ENCODE measurements around the gene SDK1. TPM values are rescaled to one million over a fixed set of nuclear protein-coding genes. Genes with fewer than 3 reads are reported as not detected.

The SDK1 gene
- total and polyA plus RNA-seq, 7 donors = 0.31 to 2.4 (median 1.3) TPM

DNA sequence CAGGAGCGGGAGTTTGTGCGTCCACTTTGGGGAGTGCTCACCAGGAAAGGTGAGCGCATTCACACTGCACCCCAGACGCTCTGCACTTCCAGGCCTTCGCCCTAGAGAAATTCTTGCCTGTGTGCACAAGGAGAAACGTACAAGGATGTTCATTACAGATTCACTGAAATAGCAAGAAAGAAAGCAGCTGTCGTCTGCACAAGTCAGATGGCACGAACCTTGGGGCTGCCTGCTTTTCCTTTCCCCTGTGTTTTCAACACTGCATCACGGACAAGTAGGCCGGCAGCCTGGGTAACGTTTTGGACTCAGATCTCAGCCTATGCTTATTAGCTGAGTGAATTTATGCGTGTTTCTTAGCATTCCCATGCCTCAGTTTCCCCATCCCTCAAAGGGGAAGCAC is 834.2 kb downstream of the SDK1 start:
- no peaks in the 10 kb centered on the region for H3K36me3 ChIP-seq (ENCODE audit: insufficient read depth in 1 of 2, low read depth in 1 of 2)
- WGBS, 3 donors = 82 to 87% (median 84%) methylated on average over 12 of the region's 12 CpGs
- H3K9me3 ChIP-seq = no peaks in the 10 kb centered on the region
- DNase-seq (no peak), ATAC-seq (no peak)
- no peaks in the 10 kb centered on the region for H3K4me1 ChIP-seq
- TF ChIP-seq, protein P1, sequence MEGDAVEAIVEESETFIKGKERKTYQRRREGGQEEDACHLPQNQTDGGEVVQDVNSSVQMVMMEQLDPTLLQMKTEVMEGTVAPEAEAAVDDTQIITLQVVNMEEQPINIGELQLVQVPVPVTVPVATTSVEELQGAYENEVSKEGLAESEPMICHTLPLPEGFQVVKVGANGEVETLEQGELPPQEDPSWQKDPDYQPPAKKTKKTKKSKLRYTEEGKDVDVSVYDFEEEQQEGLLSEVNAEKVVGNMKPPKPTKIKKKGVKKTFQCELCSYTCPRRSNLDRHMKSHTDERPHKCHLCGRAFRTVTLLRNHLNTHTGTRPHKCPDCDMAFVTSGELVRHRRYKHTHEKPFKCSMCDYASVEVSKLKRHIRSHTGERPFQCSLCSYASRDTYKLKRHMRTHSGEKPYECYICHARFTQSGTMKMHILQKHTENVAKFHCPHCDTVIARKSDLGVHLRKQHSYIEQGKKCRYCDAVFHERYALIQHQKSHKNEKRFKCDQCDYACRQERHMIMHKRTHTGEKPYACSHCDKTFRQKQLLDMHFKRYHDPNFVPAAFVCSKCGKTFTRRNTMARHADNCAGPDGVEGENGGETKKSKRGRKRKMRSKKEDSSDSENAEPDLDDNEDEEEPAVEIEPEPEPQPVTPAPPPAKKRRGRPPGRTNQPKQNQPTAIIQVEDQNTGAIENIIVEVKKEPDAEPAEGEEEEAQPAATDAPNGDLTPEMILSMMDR (IDR thresholded peaks at IDR 0.05) = no peak
- H3K27me3 ChIP-seq (ENCODE audit: insufficient read depth in 3 of 3, low read length in 2 of 3) = no peaks in the 10 kb centered on the region
- no peak overlapping the region for H3K27ac ChIP-seq
- no peak overlapping the region for H3K4me3 ChIP-seq
- intact Hi-C loops (cut with DNase I) = no loop called here

DNA sequence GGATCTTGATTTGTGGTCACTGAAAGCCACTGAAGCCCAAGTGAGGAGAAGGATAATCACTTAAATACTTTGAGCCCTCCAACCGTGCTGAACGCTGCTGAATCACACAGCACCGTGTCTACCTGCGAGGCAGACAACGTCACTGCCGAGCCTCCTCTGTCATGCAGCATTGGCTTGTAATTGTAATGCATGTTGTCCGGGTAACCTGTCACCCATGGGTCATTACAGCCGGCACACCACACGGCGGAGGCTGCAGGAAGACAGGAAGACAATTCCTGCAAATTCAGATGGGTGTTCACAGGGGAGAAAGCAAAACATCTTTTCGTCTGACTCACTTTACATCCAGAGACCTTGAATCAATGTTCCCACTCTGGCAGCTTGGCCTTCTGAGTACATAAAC is 835.0 kb downstream of the SDK1 start:
- no peaks in the 10 kb centered on the region for H3K9me3 ChIP-seq
- 72 to 84% (median 75%) methylated on average over 11 of the region's 11 CpGs for WGBS, 3 donors

DNA sequence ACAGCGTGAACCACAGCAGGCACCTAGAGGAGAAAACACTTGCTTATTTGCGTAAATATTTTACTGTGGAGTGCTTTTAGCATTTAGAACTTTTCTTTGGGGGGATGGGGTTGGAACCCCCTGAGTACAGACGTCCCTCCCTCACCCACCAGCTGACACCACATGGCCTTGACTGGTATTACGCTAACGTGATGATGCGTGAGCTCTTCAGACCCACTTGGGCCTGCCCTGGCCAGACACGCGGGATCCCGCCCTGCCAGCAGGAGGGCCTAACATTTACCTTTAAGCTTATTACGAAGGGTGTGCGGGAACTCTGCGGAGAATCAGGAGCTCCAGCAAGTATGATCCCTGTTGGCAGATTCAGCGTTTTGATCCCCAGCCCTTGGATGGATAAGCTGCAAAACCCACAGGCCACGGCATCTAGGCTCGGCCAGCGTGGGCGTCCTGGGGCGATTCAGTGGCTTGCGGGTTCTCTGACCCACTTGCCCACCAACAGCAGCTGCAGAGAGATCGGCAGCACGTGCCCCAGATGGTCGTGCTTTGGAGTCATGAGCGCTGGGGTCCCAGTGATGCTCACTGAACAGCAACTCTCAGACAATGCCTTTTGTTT is 835.6 kb downstream of the SDK1 start:
- no peaks in the 10 kb centered on the region for H3K27me3 ChIP-seq (ENCODE audit: insufficient read depth in 3 of 3, low read length in 2 of 3)
- WGBS, 3 donors = 84 to 89% (median 88%) methylated on average over 22 to 23 of the region's 23 CpGs
- H3K36me3 ChIP-seq (ENCODE audit: insufficient read depth in 1 of 2, low read depth in 1 of 2) = no peaks in the 10 kb centered on the region
- ATAC-seq = no peak
- H3K9me3 ChIP-seq = no peaks in the 10 kb centered on the region
- no peak for DNase-seq
- H3K4me3 ChIP-seq = no peak overlapping the region
- TF ChIP-seq, protein P1 (IDR thresholded peaks at IDR 0.05) = no peak
- H3K27ac ChIP-seq = no peak overlapping the region
- no peaks in the 10 kb centered on the region for H3K4me1 ChIP-seq
- intact Hi-C loops (cut with DNase I) = no loop called here

More for the DNA sequence above, 835.0 kb downstream of the SDK1 start:
- no peak for ATAC-seq
- H3K27ac ChIP-seq = no peak overlapping the region
- no peaks in the 10 kb centered on the region for H3K4me1 ChIP-seq
- no peak overlapping the region for H3K4me3 ChIP-seq
- H3K36me3 ChIP-seq (ENCODE audit: insufficient read depth in 1 of 2, low read depth in 1 of 2) = no peaks in the 10 kb centered on the region
- intact Hi-C loops (cut with DNase I) = no loop called here
- no peak for DNase-seq
- TF ChIP-seq, protein P1 (IDR thresholded peaks at IDR 0.05) = no peak
- no peaks in the 10 kb centered on the region for H3K27me3 ChIP-seq (ENCODE audit: insufficient read depth in 3 of 3, low read length in 2 of 3)

DNA sequence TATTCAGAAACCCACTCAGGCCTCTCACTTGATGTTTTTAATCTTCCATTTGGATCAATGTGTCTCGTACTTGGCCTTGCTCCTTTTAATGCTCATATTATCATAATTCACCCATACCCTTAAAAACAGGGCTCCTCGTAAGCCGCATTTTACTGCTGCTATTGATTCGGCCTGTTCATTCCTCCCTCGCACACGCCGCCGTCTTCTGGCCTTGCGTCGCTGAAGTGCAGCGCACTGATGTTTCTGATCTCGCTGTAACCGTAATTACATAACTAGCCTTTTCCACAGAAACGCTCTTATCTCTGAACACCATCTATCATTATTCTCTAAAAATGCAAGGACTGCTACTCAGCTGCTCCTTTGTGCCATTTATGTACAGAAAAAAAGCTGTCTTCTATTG is 836.5 kb downstream of the SDK1 start:
- 95 to 97% (median 96%) methylated on average over 14 of the region's 14 CpGs for WGBS, 3 donors
- Histone ChIP-seq H3K36me3 (ENCODE audit: insufficient read depth in 1 of 2, low read depth in 1 of 2) (no peaks in the 10 kb centered on the region), H3K4me1 (no peaks in the 10 kb centered on the region), H3K9me3 (no peaks in the 10 kb centered on the region), H3K4me3 (no peak overlapping the region), H3K27me3 (ENCODE audit: insufficient read depth in 3 of 3, low read length in 2 of 3) (no peaks in the 10 kb centered on the region), H3K27ac (no peak overlapping the region)
- intact Hi-C loops (cut with DNase I) = no loop called here
- TF ChIP-seq, protein P1 (IDR thresholded peaks at IDR 0.05) = no peak
- ATAC-seq (no peak), DNase-seq (no peak)

DNA sequence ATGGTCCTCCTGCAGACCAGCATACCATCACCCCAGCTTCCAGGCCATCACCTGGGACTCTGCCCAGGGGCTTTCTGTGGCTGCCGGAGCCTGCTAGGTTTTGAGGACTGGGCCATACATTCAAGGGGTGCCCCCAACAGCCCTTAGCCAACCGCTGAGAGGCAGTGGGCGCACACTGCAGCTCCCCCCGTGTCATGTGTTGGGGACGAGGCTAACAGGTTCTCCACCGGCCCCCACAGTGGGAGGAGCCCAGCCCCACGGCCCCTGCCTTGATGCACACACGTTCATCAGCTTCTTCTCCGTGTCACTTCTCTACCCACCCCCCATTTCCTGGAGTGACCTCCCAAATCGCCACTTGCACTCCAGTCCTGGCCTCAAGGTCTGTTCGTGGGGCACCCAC is 837.8 kb downstream of the SDK1 start:
- DNase-seq = no peak
- Histone ChIP-seq H3K27ac (no peak overlapping the region), H3K9me3 (no peaks in the 10 kb centered on the region), H3K36me3 (ENCODE audit: insufficient read depth in 1 of 2, low read depth in 1 of 2) (no peaks in the 10 kb centered on the region), H3K27me3 (ENCODE audit: insufficient read depth in 3 of 3, low read length in 2 of 3) (peaks cover 0 to 8% (median 0%) of the 10 kb centered on the region in 3 donors), H3K4me3 (no peak overlapping the region), H3K4me1 (no peaks in the 10 kb centered on the region)
- ATAC-seq = no peak
- 85 to 91% (median 90%) methylated on average over 10 to 11 of the region's 11 CpGs for WGBS, 3 donors
- TF ChIP-seq, protein P1 (IDR thresholded peaks at IDR 0.05) = no peak
- intact Hi-C loops (cut with DNase I) = no loop called here

All from psoas muscle (tissue), 8 donors.